Measurements from ENCODE around the gene KRTAP5-6.

The KRTAP5-6 gene

GRCh38 chr11:1734641-1735081 is 37.7 kb downstream of the KRTAP5-6 start:
- no peak for DNase-seq (ENCODE audit: low read depth)
- H3K4me3 ChIP-seq (ENCODE audit: low read depth, low read length): no peak overlapping the region
- TF ChIP-seq MYC (IDR thresholded peaks at IDR 0.05; ENCODE audit: low read depth, low read length) (no peak), CTCF (IDR thresholded peaks at IDR 0.05; ENCODE audit: low read depth, low read length) (no peak), POLR2A (IDR thresholded peaks at IDR 0.05; ENCODE audit: extremely low read depth, insufficient read length) (no peak)
- TF ChIP-seq, protein P1, sequence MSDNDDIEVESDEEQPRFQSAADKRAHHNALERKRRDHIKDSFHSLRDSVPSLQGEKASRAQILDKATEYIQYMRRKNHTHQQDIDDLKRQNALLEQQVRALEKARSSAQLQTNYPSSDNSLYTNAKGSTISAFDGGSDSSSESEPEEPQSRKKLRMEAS (IDR thresholded peaks at IDR 0.05; ENCODE audit: low read depth, low read length): no peak

- DNase-seq (ENCODE audit: low read depth): no peak
- no peak overlapping the region for H3K4me3 ChIP-seq (ENCODE audit: low read depth, low read length)
- TF ChIP-seq POLR2A (IDR thresholded peaks at IDR 0.05; ENCODE audit: extremely low read depth, insufficient read length): no peak
- no peak for TF ChIP-seq MYC (IDR thresholded peaks at IDR 0.05; ENCODE audit: low read depth, low read length)
- TF ChIP-seq, protein P1 (IDR thresholded peaks at IDR 0.05; ENCODE audit: low read depth, low read length): no peak
- no peak for TF ChIP-seq CTCF (IDR thresholded peaks at IDR 0.05; ENCODE audit: low read depth, low read length)
Measured at GRCh38 chr11:1735271-1735670, 38.3 kb downstream of the KRTAP5-6 start.

DNA sequence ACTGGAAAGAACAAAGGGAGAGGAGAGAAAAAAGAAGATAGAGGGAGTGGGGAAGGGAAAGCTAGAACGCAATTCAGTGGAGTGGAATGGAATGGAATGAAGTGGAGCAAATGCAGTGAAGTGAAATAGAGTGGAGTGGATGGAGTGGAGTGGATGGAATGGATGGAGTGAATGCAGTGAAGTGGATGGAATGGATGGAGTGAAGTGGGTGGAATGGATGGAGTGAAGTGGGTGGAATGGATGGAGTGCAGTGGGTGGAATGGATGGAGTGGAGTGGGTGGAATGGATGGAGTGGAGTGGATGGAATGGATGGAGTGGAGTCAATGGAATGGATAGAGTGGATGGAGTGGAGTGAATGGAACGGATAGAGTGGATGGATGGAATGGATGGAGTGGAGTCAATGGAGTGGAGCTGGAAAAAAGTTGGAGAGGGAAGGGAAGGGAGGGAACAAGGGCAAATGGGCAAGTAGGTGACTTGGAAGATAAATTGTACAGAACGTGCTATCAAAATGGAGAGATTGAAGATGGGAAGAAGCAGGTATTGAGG is 39.5 kb downstream of the KRTAP5-6 start:
- no peak overlapping the region for H3K4me3 ChIP-seq (ENCODE audit: low read depth, low read length)
- no peak for DNase-seq (ENCODE audit: low read depth)
- no peak for TF ChIP-seq MYC (IDR thresholded peaks at IDR 0.05; ENCODE audit: low read depth, low read length)
- no peak for TF ChIP-seq CTCF (IDR thresholded peaks at IDR 0.05; ENCODE audit: low read depth, low read length)
- no peak for TF ChIP-seq POLR2A (IDR thresholded peaks at IDR 0.05; ENCODE audit: extremely low read depth, insufficient read length)
- TF ChIP-seq, protein P1 (IDR thresholded peaks at IDR 0.05; ENCODE audit: low read depth, low read length): no peak

DNA sequence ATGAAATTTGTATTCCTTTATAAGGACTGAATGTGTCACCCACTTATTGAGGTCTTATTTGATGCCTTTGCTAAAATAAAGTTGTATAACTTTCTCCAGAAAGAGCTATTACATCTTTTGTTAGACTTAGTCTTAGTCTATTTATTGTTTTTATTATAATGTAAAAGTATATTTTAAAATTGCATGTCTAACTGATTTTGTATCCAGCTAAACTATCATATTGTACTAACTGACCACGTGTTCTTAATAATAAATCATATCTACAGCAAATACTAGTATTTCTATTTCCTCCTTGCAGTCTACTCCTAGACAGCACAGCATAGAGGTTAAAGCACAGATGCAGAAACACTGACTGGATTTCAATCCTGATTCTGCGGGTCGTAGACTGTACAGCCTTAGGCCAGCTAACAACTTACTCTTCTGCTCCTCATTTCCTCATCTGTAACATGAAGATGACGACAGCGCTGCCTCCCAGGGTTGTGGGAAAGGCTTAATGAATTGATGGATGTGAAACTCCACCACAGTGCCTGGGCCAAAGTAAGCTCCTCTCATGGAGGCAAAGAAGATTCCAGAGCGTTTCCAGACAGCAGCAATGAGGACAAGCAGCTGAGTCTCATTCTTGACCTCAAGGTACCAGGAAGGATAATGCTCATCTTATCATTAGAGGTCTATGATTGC is 40.2 kb downstream of the KRTAP5-6 start:
- no peak overlapping the region for H3K4me3 ChIP-seq (ENCODE audit: low read depth, low read length)
- no peak for TF ChIP-seq CTCF (IDR thresholded peaks at IDR 0.05; ENCODE audit: low read depth, low read length)
- TF ChIP-seq MYC (IDR thresholded peaks at IDR 0.05; ENCODE audit: low read depth, low read length): no peak
- TF ChIP-seq POLR2A (IDR thresholded peaks at IDR 0.05; ENCODE audit: extremely low read depth, insufficient read length): no peak
- no peak for DNase-seq (ENCODE audit: low read depth)

GRCh38 chr11:1738380-1738779 is 41.4 kb downstream of the KRTAP5-6 start:
- DNase-seq (ENCODE audit: low read depth): no peak
- H3K4me3 ChIP-seq (ENCODE audit: low read depth, low read length): no peak overlapping the region

More at GRCh38 chr11:1738380-1738779, 41.4 kb downstream of the KRTAP5-6 start:
- TF ChIP-seq MYC (IDR thresholded peaks at IDR 0.05; ENCODE audit: low read depth, low read length): no peak
- no peak for TF ChIP-seq CTCF (IDR thresholded peaks at IDR 0.05; ENCODE audit: low read depth, low read length)
